NCI-H2107 treated with DMSO at 0.1 percent for 48 hours (cell line): Measurements from ENCODE around the gene MTARC1.

ENCODE experiments used
- DNase-seq: peaks from one replicate; lab custom pipeline; 2025; ENCODE audit not compliant: unreplicated experiment; lab: John Stamatoyannopoulos, UW

The MTARC1 gene

DNA sequence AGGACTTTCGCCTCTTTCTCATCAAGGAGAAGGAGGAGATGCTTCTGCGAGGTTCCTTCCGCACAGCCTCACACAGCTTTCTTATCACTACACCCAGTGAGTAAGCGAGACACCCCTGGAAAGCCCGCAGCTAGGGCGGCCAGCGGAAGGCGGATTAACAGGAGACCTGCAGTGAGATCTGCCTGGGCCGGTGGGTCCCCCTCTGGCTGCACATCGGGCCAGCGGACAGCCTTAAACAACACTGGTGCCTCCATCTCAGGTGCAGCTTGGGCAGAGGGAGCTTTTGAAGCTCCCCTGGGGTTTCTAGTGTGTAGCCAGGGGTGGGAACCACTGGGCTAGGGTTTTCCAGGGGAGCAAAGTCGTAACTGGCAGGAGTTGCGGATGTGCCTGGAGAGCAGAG is 17.5 kb upstream of the MTARC1 start:
- DNase-seq: no peak

DNA sequence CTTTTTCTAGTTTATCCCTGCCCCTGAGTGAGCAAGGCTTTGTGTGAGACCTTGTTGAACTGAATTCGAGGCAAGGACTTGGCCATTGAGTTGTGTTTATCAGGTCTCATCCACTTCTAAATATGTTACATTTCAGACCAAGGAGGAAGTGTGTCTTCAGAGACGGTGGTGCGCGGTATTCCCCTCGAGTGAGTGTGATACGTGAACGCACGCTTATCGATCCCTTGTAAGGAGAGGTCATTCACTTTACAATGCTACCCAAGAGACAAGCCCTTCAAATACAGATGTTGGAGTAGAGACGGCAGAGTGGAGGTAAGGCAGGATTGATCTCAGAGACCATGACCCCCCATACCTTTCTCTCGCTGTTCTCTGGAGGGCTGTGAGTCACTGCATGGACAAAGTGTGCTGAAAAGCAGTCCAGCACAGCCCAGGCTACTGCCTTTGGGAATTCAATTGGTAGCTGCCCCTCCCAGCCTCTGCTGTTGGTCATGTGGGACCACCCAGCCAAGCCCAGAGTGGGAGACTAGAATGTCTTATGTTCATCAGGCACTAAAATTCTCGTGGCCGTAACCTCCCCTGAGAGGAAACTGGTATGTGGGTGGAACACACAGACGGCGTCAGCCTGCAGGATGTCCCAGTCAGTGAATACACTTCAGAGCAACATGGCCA is 16.3 kb upstream of the MTARC1 start:
- no peak for DNase-seq

DNA sequence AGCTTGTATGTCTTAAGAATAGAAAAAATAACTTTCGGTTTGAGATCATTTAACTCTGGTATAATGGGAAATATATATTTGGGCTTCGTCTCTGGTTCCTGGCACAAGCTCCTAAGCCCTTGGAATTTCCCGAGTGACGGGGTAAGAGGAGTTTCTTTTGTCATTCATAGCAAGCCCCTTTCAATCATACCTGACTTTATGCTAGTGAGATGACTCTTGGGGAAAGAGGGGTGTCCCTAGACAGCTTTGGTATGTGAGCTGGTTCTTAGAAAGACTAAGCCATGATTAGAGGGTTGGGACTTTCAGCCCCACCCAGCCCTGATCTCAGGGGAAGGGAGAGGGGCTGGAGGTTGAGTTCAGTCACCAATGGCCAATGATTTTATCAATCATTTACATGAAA is 13.9 kb upstream of the MTARC1 start:
- DNase-seq: no peak

DNA sequence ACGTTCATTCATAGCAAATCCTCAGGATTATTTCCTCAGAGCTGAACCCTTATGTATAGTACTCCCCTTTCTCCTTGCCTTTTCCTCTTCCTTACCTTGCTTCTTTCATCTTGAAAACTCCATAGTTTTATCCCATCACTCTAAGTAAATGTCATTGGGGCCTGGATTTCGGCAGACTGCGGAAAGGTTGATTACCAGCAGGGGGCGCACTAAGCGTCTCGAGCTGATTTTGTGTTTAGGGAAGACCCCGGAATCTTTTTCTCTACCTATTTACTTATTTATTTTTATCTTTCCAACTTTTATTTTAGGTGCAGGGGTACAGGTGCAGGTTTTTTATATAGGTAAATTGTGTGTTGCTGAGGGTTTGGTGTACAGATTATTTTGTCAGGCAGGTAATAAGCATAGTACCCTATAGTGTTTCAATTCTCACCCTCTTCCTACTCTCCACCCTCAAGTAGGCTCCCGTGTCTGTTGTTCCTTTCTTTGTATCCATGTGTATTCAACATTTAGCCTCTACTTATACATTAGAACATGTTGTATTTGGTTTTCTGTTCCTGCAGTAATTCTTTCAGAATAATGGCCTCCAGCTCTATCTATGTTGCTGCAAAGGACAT is 11.4 kb upstream of the MTARC1 start:
- peak; percentile 28 for DNase-seq

DNA sequence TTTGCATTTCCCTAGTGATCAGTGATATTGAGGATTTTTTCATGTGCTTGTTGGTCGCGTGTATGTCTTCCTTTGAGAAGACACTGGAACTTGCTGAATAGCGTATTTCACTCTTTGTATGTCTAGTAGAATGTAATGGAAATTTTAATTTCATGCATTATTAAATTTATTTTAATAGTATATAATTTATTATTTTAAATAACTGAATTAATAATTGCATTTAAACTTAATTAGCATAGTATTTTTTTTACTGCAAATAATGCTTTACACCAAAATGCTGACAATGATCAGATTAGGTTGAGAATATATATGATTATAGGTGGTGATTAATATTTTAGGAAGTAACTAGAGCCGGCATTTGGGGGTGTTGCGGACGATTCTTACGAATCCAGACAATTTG is 10.5 kb upstream of the MTARC1 start:
- DNase-seq: no peak

DNA sequence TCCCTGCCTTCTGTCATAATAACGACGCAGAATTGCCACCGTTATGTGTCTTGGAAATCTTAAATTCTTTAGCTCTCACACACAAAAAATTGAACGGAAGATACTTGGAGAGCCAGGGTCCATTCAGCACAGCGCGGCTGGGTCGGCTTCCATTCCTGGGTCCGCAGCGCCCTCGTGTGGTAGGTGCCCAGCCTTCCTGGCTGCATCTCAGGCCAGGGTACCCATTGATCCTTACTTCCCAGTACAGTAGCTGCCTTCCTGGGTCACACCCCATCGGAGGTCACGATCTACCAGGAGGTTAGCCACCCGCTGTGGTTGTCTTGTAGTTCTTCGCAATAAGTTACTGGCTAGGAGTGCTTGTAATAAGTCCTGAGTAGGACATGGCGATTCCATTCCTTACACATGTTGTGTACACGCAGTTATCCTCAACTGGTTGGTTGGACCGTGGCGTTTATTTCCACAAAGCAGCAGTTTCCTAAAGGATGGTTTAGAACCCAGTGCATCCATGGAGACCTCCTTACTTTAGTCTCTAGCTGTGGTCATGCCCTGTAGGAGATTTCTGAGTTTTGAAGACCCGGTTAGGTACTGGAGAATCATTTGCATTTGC is 9.9 kb upstream of the MTARC1 start:
- peak; percentile 43 for DNase-seq

DNA sequence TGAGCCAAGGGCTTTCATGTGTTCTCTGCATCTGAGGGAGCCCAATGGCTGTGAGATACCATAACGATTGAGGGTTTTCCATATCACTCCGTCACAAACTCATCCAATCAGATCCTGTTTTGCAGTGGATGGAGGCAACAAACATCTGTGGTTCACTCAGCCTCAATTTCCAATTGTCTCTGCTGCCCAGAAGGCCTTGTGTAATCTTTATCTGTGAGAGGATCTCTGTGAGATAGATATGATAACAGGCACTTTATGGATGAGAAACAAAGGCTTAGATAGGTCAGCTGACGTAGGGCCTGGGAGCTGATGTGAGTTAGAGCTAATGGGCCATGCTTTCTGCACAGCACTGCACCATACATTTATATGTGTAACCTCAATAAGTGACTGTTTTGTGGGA is 3.3 kb upstream of the MTARC1 start:
- DNase-seq: no peak

DNA sequence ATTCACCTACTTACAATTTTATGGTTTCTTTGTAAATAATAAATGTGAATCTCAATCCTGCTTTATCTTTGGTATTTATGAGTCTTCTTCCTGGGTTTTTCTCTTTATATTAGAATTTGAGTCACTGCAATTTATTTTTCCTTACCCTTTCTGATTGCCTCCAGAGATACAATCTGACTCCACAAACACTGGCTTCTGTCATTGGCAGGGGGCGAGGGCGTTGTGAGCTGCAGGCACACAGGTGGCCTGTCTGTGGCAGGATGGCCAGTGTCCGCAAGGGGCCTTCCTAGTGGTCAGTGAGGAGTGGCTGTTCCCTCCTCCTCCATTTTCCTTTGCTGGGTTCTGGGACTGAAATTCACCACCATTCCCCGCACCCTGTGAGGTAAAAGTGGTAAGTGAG is 2.0 kb upstream of the MTARC1 start:
- DNase-seq: no peak

DNA sequence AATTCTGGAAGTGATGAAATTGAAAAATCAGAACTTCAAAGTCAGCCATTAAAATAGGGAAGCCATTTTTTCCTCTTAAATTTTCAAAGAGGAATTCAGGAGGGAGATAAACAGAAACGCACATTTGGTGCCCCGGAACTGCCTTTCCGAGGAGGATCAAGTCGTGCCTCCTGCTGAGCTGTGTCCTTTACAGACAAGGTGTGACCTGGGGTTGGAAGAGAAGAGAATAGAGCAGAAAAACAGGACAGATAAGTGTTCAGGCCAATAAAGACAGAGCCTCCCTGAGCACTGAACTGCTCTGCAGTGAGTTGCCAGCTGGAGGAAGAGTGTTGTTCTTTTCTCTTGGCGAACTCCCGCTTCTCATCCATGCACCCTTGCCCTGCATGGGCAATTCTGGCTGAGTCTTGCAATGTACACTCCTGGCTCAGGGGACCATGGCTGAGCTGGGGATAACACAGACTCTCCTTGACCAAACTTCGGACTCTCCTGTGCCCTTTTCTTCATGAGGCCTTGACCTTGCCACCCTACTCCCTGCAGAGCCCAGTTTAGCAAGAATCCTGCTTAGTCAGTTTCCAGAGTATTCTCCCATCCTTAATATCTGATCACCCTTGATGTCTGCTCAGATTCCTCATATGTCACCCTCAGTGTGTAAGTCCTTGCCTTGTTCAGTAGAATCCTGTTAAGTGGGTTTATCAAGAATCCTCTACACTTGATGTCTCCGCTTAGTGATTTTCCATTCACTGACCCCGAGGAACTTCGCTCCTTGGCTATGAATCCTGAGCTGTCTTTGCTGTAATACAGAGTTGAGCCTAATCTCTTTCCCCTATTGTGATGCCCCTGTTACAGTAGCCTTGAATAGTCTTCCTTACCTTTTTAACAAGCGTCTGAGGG is 1.3 kb upstream of the MTARC1 start:
- DNase-seq: no peak

DNA sequence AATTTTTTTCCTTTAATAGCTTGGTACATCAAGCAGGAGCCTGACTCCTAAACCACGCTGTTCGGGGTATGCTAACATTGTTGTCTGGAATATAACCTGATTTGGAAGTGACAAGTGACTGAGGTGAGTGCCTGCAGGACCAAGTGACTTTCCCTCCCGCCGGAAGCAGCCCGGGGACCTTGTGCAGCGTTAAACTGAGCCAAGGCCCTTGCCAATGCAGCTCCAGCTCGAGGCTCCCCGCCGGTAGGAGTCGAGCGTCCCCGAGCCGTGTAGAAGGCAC is 716 bp upstream of the MTARC1 start:
- DNase-seq: no peak

DNA sequence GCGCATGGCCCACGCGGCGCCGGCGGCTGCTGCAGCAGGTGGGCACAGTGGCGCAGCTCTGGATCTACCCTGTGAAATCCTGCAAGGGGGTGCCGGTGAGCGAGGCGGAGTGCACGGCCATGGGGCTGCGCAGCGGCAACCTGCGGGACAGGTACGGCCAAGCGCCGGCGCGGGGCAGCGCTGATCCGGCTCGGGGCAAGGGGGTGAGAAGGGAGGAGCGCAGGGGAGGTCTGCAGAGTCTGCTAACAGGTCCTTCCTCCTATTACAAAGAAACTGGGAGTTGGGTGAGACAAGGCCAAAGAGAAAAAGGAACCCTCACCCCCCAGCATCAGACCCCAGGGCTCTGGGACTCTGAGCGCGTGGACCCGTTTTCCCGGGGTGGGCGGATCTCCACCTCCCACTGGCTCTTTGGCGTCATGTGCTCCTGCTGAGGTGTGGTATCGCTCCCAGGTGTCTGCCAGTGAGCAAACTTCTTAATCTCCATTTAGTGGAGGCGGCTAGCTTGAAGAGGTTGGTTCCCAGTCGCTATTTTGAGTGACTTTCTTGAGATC is 431 bp downstream of the MTARC1 start:
- DNase-seq: peak; percentile 77

DNA sequence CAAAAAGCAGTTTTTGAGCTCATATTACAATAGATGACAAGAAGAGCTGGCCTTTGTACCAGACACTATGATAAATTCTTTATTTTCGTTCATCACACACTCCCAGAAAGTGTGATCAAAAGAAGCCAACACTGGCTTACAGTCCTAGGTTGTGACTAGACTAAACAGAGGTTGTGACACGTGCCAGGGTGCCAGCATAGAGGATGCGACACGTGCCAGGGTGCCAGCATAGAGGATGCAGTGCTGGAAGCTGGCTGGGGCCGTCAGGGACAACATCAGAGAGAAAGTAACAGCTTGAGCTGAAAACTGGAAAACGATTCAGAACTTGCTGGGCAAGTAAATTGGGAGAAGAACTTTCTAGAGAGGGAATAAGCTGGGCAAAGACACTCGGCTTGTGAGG is 2.2 kb downstream of the MTARC1 start:
- DNase-seq: no peak

DNA sequence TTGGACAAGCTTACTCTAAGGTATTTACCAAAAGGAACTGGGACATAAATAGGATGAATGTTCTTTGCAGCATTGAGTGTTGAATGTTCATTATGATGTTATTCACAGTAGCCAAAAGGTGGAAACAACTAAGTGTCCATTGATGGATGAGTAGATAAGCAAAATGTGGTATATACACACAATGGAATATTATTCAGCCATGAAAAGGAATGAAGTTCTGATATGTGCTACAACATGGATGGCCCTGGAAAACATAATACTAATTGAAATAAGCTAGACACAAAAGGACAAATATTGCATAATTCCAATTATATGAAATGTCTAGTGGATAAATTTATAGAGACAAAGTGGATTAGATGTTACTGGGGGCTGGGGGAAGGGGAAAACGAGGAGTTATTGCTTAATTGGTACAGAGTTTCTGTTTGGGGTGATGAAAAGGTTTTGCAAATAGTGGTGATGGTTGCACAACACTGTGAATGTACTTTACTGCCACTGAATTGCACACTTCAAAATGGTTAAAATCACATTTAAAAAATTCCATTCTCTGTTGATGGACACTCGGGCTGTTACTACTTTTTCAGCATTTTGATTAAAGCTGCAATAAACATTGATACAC is 2.9 kb downstream of the MTARC1 start:
- DNase-seq: no peak

DNA sequence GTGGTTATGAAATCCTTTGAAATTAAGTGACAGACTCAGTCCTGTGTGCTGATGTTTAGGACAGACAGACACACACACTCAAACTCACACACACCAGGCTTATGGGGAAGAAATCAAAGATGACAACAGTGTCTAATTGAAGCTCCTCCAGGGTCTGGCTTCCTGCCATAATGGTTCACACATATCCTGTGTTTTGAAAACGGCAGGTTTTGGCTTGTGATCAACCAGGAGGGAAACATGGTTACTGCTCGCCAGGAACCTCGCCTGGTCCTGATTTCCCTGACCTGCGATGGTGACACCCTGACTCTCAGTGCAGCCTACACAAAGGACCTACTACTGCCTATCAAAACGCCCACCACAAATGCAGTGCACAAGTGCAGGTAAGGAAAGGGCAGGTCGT is 4.6 kb downstream of the MTARC1 start:
- DNase-seq: no peak

DNA sequence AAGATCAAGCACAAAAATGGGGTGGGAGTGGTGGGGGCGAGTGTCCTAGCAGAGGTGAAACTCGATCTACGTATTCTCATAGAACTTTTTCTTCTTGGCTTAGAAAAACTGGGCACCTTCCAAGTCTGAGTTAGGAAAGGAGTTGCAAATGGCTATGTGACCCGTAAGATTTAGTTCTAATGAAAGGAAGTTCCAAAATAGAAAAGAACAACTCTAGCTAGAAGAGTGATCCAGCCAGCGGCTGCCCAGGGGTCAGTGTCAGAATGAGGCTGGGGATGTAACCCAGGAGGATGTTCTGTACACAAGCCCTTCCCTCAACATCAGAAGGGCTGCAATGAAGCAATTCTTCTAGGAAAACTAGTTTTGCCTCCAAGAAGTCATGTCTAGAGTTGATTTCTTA is 5.2 kb downstream of the MTARC1 start:
- DNase-seq: no peak

DNA sequence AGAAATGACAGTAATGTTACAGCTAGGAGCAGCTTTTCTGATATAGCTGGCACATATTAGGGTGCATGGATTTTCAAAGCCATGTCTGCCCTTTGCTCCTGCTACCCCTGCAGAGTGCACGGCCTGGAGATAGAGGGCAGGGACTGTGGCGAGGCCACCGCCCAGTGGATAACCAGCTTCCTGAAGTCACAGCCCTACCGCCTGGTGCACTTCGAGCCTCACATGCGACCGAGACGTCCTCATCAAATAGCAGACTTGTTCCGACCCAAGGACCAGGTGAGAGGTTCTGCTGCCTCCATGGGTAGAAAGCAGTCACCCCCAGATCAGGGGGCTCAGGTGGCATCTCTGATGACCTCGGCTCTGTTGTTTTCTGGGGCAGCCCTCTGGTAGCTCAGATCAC is 9.8 kb downstream of the MTARC1 start:
- no peak for DNase-seq

DNA sequence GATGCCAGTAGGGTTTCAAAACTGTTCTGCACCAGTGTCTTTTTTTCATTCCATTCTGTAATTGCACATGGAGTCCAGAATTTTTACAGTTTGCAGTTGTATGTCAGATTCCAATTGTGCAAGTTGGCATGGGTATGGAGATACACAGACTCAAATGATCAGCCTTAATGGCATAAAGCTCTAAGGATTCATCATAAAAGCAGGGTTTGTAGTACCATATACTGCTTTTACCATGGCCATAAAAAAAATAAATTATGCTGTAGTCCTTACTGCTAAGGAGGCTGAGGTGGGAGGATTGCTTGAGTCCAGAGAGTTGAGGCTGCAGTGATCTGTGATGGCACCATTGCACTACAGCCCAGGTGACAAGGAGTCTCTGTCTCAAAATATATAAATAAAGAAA is 10.3 kb downstream of the MTARC1 start:
- no peak for DNase-seq

DNA sequence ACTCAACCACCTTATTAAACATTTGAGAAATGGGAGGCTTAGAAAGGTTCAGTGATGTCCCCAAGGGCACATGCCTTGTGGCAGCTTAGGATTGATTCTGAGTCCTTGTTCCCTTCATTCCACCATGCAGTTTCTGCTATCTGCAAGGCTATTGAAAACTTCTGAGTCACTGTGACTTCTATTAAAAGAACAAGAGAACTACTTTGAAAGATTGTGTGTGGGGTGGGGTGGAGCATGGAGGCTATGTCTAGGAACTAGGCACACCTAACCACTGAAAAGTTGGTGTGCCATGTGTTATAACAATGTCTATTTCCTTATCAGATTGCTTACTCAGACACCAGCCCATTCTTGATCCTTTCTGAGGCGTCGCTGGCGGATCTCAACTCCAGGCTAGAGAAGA is 10.8 kb downstream of the MTARC1 start:
- no peak for DNase-seq

DNA sequence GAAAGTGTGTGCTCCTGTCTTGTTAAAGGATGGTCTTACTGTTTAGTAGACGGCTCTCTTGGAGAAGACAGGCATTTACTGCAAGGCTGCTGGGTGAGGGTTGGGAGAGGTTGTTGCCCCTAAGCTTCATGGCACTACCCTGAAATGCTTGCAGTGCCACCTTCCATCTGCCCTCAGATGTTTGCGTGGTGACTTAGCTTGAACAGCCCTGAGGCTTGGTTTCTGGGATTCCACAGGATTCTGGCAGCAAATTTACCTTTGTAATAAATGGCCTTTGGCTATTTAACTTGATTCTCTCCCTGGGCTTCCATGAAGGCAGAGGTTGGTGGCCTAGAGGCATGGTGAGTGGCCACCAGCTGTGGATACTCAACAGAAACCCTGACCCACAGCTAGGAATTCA is 11.6 kb downstream of the MTARC1 start:
- no peak for DNase-seq

DNA sequence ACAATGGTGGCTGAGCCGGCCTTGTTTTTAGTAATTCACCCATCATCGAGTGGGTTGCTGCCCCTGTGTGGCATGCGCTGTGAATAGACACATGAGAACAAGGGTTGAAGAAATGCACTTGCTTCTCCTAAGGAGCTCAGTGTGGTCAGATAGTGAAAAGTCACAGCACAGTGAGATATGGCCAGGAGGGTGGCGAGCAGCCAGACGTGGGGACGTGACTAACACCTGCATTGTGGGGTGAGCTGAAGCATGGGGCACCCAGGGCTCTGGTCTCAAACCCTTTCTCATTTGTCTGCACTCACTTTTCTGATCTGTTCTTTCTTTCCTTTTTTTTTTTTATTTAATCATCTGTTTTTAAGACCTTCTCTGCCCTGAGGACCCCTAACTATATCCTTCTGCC is 13.5 kb downstream of the MTARC1 start:
- DNase-seq: no peak
